Mesendoderm (in vitro differentiated cells): ENCODE results near the gene FOXL2NB.

Experiments
- DNase-seq: peaks from one replicate; pipeline ENCODE4 v3.0.0; 2013
- H2AK5ac ChIP-seq: 2 replicates; pipeline ENCODE4 v1.6.1; 2013; ENCODE audit warnings: low read length, inconsistent platforms
- H2BK120ac ChIP-seq: 2 replicates; pipeline ENCODE4 v1.6.1; 2013; ENCODE audit warnings: low read depth, mild to moderate bottlenecking, low read length, moderate library complexity, mixed read lengths
- H2BK15ac ChIP-seq: replicated peaks from 2 replicates; pipeline ENCODE4 v1.6.1; 2013; ENCODE audit warnings: low read depth, mild to moderate bottlenecking, moderate library complexity
- H2BK5ac ChIP-seq: 2 replicates; pipeline ENCODE4 v1.6.1; 2013; ENCODE audit warnings: low read length, inconsistent platforms
- H3K18ac ChIP-seq: 2 replicates; pipeline ENCODE4 v1.6.1; 2013; ENCODE audit warnings: mild to moderate bottlenecking, low read length, mixed read lengths
- H3K23ac ChIP-seq: one replicate; pipeline ENCODE4 v1.6.1; 2013; ENCODE audit warnings: low read length
- H3K27ac ChIP-seq: 2 replicates; pipeline ENCODE4 v1.5.1; 2013; ENCODE audit warnings: low read depth, mild to moderate bottlenecking, inconsistent platforms, low read length, moderate library complexity
- H3K27me3 ChIP-seq: 2 replicates; pipeline ENCODE4 v1.6.1; 2013; ENCODE audit warnings: low read length, control low read depth, mild to moderate bottlenecking, inconsistent platforms; ENCODE audit not compliant: insufficient read depth, poor library complexity
- H3K36me3 ChIP-seq: 2 replicates; pipeline ENCODE4 v1.6.1; 2013; ENCODE audit warnings: low read length, inconsistent platforms; ENCODE audit not compliant: control insufficient read depth, insufficient read depth
- H3K4ac ChIP-seq: one replicate; pipeline ENCODE4 v1.6.1; 2013; ENCODE audit warnings: low read depth, mild to moderate bottlenecking, low read length, moderate library complexity
- H3K4me1 ChIP-seq: 2 replicates; pipeline ENCODE4 v1.6.1; 2013; ENCODE audit warnings: low read depth, low read length, inconsistent platforms; ENCODE audit not compliant: control insufficient read depth
- H3K4me2 ChIP-seq: 2 replicates; pipeline ENCODE4 v1.6.1; 2013; ENCODE audit warnings: low read length
- H3K4me3 ChIP-seq: 2 replicates; pipeline ENCODE4 v1.5.1; 2013; ENCODE audit warnings: mild to moderate bottlenecking, low read length
- H3K56ac ChIP-seq: one replicate; pipeline ENCODE4 v1.6.1; 2013; ENCODE audit warnings: low read length
- H3K79me1 ChIP-seq: 2 replicates; pipeline ENCODE4 v1.6.1; 2013; ENCODE audit warnings: low read length, inconsistent platforms
- H3K79me2 ChIP-seq: 2 replicates; pipeline ENCODE4 v1.6.1; 2013; ENCODE audit warnings: mild to moderate bottlenecking, low read length; ENCODE audit not compliant: control insufficient read depth, insufficient read depth
- H3K9ac ChIP-seq: 2 replicates; pipeline ENCODE4 v1.6.1; 2013; ENCODE audit warnings: low read length, inconsistent platforms
- H4K5ac ChIP-seq: one replicate; pipeline ENCODE4 v1.6.1; 2013; ENCODE audit warnings: low read length
- H4K8ac ChIP-seq: one replicate; pipeline ENCODE4 v1.6.1; 2013; ENCODE audit warnings: low read depth, mild to moderate bottlenecking, control low read depth, low read length, moderate library complexity
- WGBS: extraction: QIAGEN DNeasy Blood & Tissue Kit; methylation state at CpG from one replicate; pipeline ENCODE4 v1.1.7; 2013; ENCODE audit warnings: low lambda C conversion rate, missing lambda C conversion rate; ENCODE audit not compliant: insufficient coverage; ENCODE audit errors: extremely low coverage; 5-methylcytosine and 5-hydroxymethylcytosine counted together

Gene FOXL2NB

GRCh38 chr3:138964923-138965322, 17.9 kb downstream of the FOXL2NB start:
- Histone ChIP-seq H3K36me3 (no peaks in the 10 kb centered on the region), H3K27me3 (no peaks in the 10 kb centered on the region), H3K4me1 (no peaks in the 10 kb centered on the region), H3K27ac (no peak overlapping the region), H3K4ac (no peak overlapping the region), H3K4me3 (no peak overlapping the region), H3K18ac (no peak overlapping the region), H2BK5ac (no peak overlapping the region), H4K8ac (no peak overlapping the region), H3K79me2 (no peaks in the 10 kb centered on the region), H3K23ac (no peak overlapping the region), H4K5ac (no peak overlapping the region), H2BK15ac (no peak overlapping the region), H2AK5ac (no peak overlapping the region), H3K56ac (no peak overlapping the region), H3K9ac (no peak overlapping the region), H3K79me1 (no peaks in the 10 kb centered on the region), H3K4me2 (no peak overlapping the region), H2BK120ac (no peak overlapping the region)
- no peak for DNase-seq

DNA sequence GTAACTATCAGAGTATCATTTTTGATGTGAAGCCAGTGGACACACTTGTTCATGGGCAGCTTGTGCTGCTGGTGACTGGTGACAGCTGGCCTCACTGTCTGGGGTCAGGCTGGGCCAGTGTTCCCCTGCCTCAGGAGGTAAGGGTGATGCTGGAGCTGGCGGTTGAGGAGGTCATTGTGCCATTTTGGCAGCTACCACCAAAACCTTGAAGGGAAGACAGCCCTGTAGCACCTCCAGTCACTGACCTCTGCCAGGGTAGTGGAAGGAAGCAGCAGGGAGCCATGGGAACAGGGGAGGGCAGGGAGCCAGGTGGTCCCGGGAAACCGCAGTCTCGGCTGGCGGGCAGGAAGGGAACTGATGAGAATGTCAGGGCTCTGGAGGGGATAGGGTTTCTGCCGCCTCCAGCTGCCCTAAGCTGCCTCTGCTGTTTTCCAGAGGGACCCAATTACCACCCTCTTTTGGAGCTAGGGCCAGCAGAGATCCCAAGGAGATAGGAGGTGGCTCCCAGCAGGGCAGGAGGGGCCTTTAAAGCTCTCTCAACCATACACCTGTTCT, 24.8 kb downstream of the FOXL2NB start:
- no peak overlapping the region for H2BK5ac ChIP-seq
- H3K56ac ChIP-seq: no peak overlapping the region
- H4K5ac ChIP-seq: no peak overlapping the region
- H4K8ac ChIP-seq: no peak overlapping the region
- H3K79me2 ChIP-seq: no peaks in the 10 kb centered on the region
- H3K23ac ChIP-seq: no peak overlapping the region
- DNase-seq: no peak
- H3K4me3 ChIP-seq: no peak overlapping the region
- H2AK5ac ChIP-seq: no peak overlapping the region
- no peaks in the 10 kb centered on the region for H3K36me3 ChIP-seq
- H3K4me2 ChIP-seq: no peak overlapping the region
- no peak overlapping the region for H2BK120ac ChIP-seq
- H3K4me1 ChIP-seq: no peaks in the 10 kb centered on the region
- no peak overlapping the region for H3K9ac ChIP-seq
- no peak overlapping the region for H2BK15ac ChIP-seq
- no peaks in the 10 kb centered on the region for H3K79me1 ChIP-seq
- H3K4ac ChIP-seq: no peak overlapping the region
- H3K18ac ChIP-seq: no peak overlapping the region
- no CpG with 5 or more reads among the region's 6 CpGs for WGBS
- H3K27ac ChIP-seq: no peak overlapping the region
- no peaks in the 10 kb centered on the region for H3K27me3 ChIP-seq

- Histone ChIP-seq H3K36me3 (no peaks in the 10 kb centered on the region), H2AK5ac (no peak overlapping the region), H3K9ac (no peak overlapping the region), H3K27me3 (no peaks in the 10 kb centered on the region), H3K23ac (no peak overlapping the region), H3K18ac (no peak overlapping the region), H3K4me1 (no peaks in the 10 kb centered on the region), H4K8ac (no peak overlapping the region), H3K79me1 (no peaks in the 10 kb centered on the region), H3K27ac (no peak overlapping the region), H3K79me2 (no peaks in the 10 kb centered on the region), H3K56ac (no peak overlapping the region), H3K4ac (no peak overlapping the region), H2BK5ac (no peak overlapping the region), H4K5ac (no peak overlapping the region), H2BK120ac (no peak overlapping the region), H3K4me3 (no peak overlapping the region), H3K4me2 (no peak overlapping the region), H2BK15ac (no peak overlapping the region)
- no CpG with 5 or more reads among the region's 5 CpGs for WGBS
- DNase-seq: no peak
Measured at GRCh38 chr3:138972941-138973340, 25.9 kb downstream of the FOXL2NB start.

DNA sequence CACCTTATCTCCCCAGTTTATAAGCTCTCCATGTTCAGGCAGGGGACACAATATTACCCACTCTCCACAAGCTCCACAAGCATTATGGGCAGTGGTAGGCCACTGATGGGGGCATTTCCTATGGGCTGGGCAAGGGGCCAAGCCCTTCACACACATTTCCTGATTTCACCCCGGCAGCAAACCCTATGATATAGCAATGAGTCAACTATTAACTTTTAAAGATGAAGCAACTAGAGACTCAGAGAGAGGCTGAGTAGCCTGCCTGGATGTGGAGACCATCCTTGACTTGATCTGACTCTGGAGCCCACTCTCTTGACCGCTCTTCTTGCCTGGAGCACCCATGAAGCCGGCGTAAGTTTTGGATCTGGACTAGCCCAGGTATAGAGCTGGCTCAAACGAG, 27.4 kb downstream of the FOXL2NB start:
- WGBS: no CpG with 5 or more reads among the region's 5 CpGs

GRCh38 chr3:138975351-138975750, 28.3 kb downstream of the FOXL2NB start:
- Histone ChIP-seq H3K18ac (no peak overlapping the region), H3K36me3 (no peaks in the 10 kb centered on the region), H3K4me3 (no peak overlapping the region), H3K27me3 (no peaks in the 10 kb centered on the region), H3K4me1 (no peaks in the 10 kb centered on the region), H3K4ac (no peak overlapping the region), H3K23ac (no peak overlapping the region), H3K9ac (no peak overlapping the region), H3K27ac (no peak overlapping the region), H4K5ac (no peak overlapping the region), H3K79me1 (no peaks in the 10 kb centered on the region), H3K56ac (no peak overlapping the region), H4K8ac (no peak overlapping the region), H2BK15ac (no peak overlapping the region), H2AK5ac (no peak overlapping the region), H2BK120ac (no peak overlapping the region), H3K79me2 (no peaks in the 10 kb centered on the region), H2BK5ac (no peak overlapping the region), H3K4me2 (no peak overlapping the region)
- DNase-seq: no peak
- WGBS: no CpG with 5 or more reads among the region's 8 CpGs

More for the DNA sequence above, 27.4 kb downstream of the FOXL2NB start:
- Histone ChIP-seq H3K18ac (no peak overlapping the region), H3K23ac (no peak overlapping the region), H2AK5ac (no peak overlapping the region), H3K56ac (no peak overlapping the region), H3K9ac (no peak overlapping the region), H3K36me3 (no peaks in the 10 kb centered on the region), H3K4me3 (no peak overlapping the region), H3K79me1 (no peaks in the 10 kb centered on the region), H3K27me3 (no peaks in the 10 kb centered on the region), H4K5ac (no peak overlapping the region), H3K4ac (no peak overlapping the region), H3K79me2 (no peaks in the 10 kb centered on the region), H3K4me2 (no peak overlapping the region), H4K8ac (no peak overlapping the region), H2BK120ac (no peak overlapping the region), H3K27ac (no peak overlapping the region), H2BK5ac (no peak overlapping the region), H3K4me1 (no peaks in the 10 kb centered on the region), H2BK15ac (no peak overlapping the region)
- no peak for DNase-seq

GRCh38 chr3:138976047-138976446, 29.0 kb downstream of the FOXL2NB start:
- Histone ChIP-seq H3K9ac (no peak overlapping the region), H2AK5ac (no peak overlapping the region), H3K4me2 (no peak overlapping the region), H4K5ac (no peak overlapping the region), H3K4me3 (no peak overlapping the region), H3K56ac (no peak overlapping the region), H2BK120ac (no peak overlapping the region), H2BK5ac (no peak overlapping the region), H3K79me2 (no peaks in the 10 kb centered on the region), H3K27ac (no peak overlapping the region), H3K18ac (no peak overlapping the region), H3K36me3 (no peaks in the 10 kb centered on the region), H3K27me3 (no peaks in the 10 kb centered on the region), H3K4ac (no peak overlapping the region), H4K8ac (no peak overlapping the region), H2BK15ac (no peak overlapping the region), H3K79me1 (no peaks in the 10 kb centered on the region), H3K4me1 (no peaks in the 10 kb centered on the region), H3K23ac (no peak overlapping the region)
- DNase-seq: no peak
